Activated CD8-positive, alpha-beta memory T cell treated with anti-CD3 and anti-CD28 coated beads for 48 hours (primary cell): Measurements from ENCODE around the gene UNK.
"Not testable (repeated sequence)": the region's sequence is repeated elsewhere in the genome, so short reads cannot be mapped to it uniquely, and the experiment has no call there.

Experiments
- DNase-seq, 3 experiments: peaks; one replicate each; pipeline ENCODE4 v3.0.0-alpha.2; 2020; ENCODE audit warnings: low read depth in 2 of 3, low spot score in 2 of 3

The UNK gene

GRCh38 chr17:75869282-75870141 lies 84.9 kb downstream of the UNK start:
- no peak for DNase-seq

- DNase-seq: not testable (repeated sequence)
Observed at GRCh38 chr17:75870228-75870627, 85.6 kb downstream of the UNK start.

GRCh38 chr17:75872434-75873351 lies 88.1 kb downstream of the UNK start:
- no peak for DNase-seq

- no peak for DNase-seq
Observed at GRCh38 chr17:75873587-75874322, 89.1 kb downstream of the UNK start.

DNA sequence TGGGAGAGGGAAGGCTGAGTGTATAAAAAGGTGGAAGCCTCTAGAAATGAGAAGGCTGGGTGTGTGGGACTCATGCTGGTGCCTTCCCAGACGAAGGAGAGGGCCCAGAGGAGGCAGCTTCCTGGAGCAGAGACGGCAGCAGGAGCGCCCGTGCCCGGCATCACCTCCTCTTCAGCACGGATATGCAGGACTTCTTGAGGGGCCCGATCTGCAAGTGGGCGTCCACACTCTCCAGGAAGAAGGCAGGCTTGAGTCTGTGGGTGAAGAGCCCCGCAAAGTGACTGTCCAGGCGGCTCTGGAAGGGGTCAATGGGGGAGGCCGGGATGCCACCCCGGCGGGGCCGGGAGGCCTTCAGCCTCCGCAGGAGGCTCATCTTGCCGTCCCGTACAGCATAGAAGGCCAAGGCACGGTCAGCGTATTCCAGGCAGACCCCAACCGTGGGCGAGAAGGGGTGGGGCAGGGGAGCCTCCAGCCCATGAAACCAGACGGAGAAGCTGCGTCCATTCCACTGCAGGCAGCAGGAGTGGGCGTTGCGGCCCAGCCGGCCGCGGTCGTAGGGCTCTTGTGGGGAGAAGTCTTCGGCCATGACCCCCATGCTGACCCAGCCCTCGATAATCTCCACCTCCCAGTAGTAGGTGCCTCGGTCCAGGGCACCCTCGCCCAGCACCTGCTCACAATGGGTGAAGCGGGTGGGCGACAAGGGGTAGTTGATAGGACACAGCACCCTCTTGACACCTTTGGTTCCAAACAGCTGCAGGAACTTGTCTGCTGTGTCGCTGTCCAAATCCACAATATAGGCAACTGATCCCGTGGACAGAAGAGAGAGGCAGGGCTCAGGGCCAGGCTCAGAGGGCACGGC lies 89.9 kb downstream of the UNK start:
- DNase-seq: no peak
